Measurements from ENCODE around the gene NR1H3.

DNA sequence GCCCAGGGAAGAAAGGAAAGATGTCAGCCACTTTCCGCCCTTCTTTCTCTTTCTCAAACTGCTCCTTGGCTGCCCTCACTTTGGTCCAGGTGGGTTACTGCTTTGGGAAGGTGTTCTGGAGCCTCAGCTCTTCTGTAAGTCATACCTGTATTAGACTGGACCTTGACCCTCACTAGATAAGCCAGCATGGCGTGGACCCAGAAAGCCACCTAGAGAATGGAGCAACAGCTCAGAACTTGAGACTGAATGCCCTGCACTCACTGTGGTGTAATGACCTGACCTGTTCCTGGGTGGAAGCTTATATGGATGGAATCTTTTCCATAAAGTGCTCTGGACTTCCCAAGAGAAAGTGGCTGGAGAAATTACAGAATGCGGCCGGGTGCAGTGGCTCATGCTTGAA, 24.7 kb upstream of the NR1H3 start:
- TF ChIP-seq TEAD4 (IDR thresholded peaks at IDR 0.05; ENCODE audit: borderline replicate concordance, insufficient read depth): no peak
- no peak for TF ChIP-seq POLR2AphosphoS5 (IDR thresholded peaks at IDR 0.05; ENCODE audit: low read depth, low read length)
- TF ChIP-seq RAD21 (IDR thresholded peaks at IDR 0.05; ENCODE audit: low read length): no peak
- TF ChIP-seq, protein P1, sequence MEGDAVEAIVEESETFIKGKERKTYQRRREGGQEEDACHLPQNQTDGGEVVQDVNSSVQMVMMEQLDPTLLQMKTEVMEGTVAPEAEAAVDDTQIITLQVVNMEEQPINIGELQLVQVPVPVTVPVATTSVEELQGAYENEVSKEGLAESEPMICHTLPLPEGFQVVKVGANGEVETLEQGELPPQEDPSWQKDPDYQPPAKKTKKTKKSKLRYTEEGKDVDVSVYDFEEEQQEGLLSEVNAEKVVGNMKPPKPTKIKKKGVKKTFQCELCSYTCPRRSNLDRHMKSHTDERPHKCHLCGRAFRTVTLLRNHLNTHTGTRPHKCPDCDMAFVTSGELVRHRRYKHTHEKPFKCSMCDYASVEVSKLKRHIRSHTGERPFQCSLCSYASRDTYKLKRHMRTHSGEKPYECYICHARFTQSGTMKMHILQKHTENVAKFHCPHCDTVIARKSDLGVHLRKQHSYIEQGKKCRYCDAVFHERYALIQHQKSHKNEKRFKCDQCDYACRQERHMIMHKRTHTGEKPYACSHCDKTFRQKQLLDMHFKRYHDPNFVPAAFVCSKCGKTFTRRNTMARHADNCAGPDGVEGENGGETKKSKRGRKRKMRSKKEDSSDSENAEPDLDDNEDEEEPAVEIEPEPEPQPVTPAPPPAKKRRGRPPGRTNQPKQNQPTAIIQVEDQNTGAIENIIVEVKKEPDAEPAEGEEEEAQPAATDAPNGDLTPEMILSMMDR (IDR thresholded peaks at IDR 0.05): no peak
- TF ChIP-seq, protein P2, sequence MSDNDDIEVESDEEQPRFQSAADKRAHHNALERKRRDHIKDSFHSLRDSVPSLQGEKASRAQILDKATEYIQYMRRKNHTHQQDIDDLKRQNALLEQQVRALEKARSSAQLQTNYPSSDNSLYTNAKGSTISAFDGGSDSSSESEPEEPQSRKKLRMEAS (IDR thresholded peaks at IDR 0.05; ENCODE audit: low read depth): no peak
- no peak for TF ChIP-seq NRF1 (IDR thresholded peaks at IDR 0.05; ENCODE audit: low read depth, low read length)
- no peak for TF ChIP-seq MXI1 (IDR thresholded peaks at IDR 0.05; ENCODE audit: low read depth, low read length)
- TF ChIP-seq, protein P3, sequence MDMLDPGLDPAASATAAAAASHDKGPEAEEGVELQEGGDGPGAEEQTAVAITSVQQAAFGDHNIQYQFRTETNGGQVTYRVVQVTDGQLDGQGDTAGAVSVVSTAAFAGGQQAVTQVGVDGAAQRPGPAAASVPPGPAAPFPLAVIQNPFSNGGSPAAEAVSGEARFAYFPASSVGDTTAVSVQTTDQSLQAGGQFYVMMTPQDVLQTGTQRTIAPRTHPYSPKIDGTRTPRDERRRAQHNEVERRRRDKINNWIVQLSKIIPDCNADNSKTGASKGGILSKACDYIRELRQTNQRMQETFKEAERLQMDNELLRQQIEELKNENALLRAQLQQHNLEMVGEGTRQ (IDR thresholded peaks at IDR 0.05; ENCODE audit: borderline replicate concordance, low read depth, low read length): no peak
- no peak for TF ChIP-seq EZH2phosphoT487 (IDR thresholded peaks at IDR 0.05; ENCODE audit: borderline replicate concordance, low read depth)
- no peak for TF ChIP-seq RFX5 (IDR thresholded peaks at IDR 0.05; ENCODE audit: low read length)
- TF ChIP-seq NFIC (IDR thresholded peaks at IDR 0.05; ENCODE audit: borderline replicate concordance): no peak
- TF ChIP-seq SMC3 (IDR thresholded peaks at IDR 0.05; ENCODE audit: low read depth, low read length): no peak

Data from SK-N-SH (cell line).